ENCODE data around the gene FLT3LG. TPM values are rescaled to one million over a fixed set of nuclear protein-coding genes. Genes with fewer than 3 reads are reported as not detected.

The FLT3LG gene
- polyA plus RNA-seq, 1 experiment = 7.7 TPM

- DNase-seq (ENCODE audit: low read depth) = no peak
- Histone ChIP-seq H3K36me3 (ENCODE audit: control insufficient read depth, insufficient read depth, low read length) (no peaks in the 10 kb centered on the region), H3K27me3 (ENCODE audit: control insufficient read depth, insufficient read depth, low read length) (peaks cover 47% of the 10 kb centered on the region), H3K4me3 (ENCODE audit: low read depth, low read length) (no peak overlapping the region)
- CTCF ChIA-PET = interaction anchor here (1.1 to 2.5 kb wide), 3 partner anchors 14 to 215 kb away, joined by 4 to 12 read pairs (median 6); no protein-coding TSS in a partner anchor
- no peak for TF ChIP-seq CTCF (IDR thresholded peaks at IDR 0.05; ENCODE audit: insufficient read depth, low read depth, low read length)
- POLR2A ChIA-PET = no interaction called here
These were observed 33.4 kb upstream of the FLT3LG start for GRCh38 chr19:49440439-49441209.

GRCh38 chr19:49441210-49441959 lies 32.6 kb upstream of the FLT3LG start, which contains the start of gene SLC17A7:
Gene SLC17A7 (minus strand): TSS chr19:49441527. CDS start chr19:49441379, 148 bp downstream.
- no peaks in the 10 kb centered on the region for H3K36me3 ChIP-seq (ENCODE audit: control insufficient read depth, insufficient read depth, low read length)
- ChIA-PET POLR2A (interaction anchor here (0.6 kb wide), 1 partner anchor 189 kb away, joined by 3 read pairs; no protein-coding TSS in a partner anchor), CTCF (interaction anchor here (1.1 to 2.5 kb wide), 8 partner anchors 10 to 75 kb away, joined by 3 to 13 read pairs (median 4); partner anchors contain the start of gene PIH1D1)
- H3K4me3 ChIP-seq (ENCODE audit: low read depth, low read length) = peak within 1 kb of the TSS; percentile 72
- no peak for TF ChIP-seq CTCF (IDR thresholded peaks at IDR 0.05; ENCODE audit: insufficient read depth, low read depth, low read length)
- peaks cover 43% of the 10 kb centered on the region for H3K27me3 ChIP-seq (ENCODE audit: control insufficient read depth, insufficient read depth, low read length)
- DNase-seq (ENCODE audit: low read depth) = no peak

GRCh38 chr19:49441960-49442350 lies 32.1 kb upstream of the FLT3LG start:
- DNase-seq (ENCODE audit: low read depth) = no peak
- ChIA-PET POLR2A (no interaction called here), CTCF (interaction anchor here (1.1 to 2.3 kb wide), 9 partner anchors 10 to 216 kb away, joined by 3 to 13 read pairs (median 5); partner anchors contain the start of gene PIH1D1)
- Histone ChIP-seq H3K27me3 (ENCODE audit: control insufficient read depth, insufficient read depth, low read length) (peaks cover 41% of the 10 kb centered on the region), H3K36me3 (ENCODE audit: control insufficient read depth, insufficient read depth, low read length) (peaks cover 4% of the 10 kb centered on the region), H3K4me3 (ENCODE audit: low read depth, low read length) (no peak overlapping the region)
- no peak for TF ChIP-seq CTCF (IDR thresholded peaks at IDR 0.05; ENCODE audit: insufficient read depth, low read depth, low read length)

GRCh38 chr19:49442354-49442753 lies 31.7 kb upstream of the FLT3LG start:
- DNase-seq (ENCODE audit: low read depth) = no peak
- POLR2A ChIA-PET = interaction anchor here (0.6 kb wide), 1 partner anchor 18 kb away, joined by 4 read pairs; no protein-coding TSS in a partner anchor

More at GRCh38 chr19:49442354-49442753, 31.7 kb upstream of the FLT3LG start:
- H3K36me3 ChIP-seq (ENCODE audit: control insufficient read depth, insufficient read depth, low read length) = peaks cover 7% of the 10 kb centered on the region
- H3K27me3 ChIP-seq (ENCODE audit: control insufficient read depth, insufficient read depth, low read length) = peaks cover 38% of the 10 kb centered on the region
- TF ChIP-seq CTCF (IDR thresholded peaks at IDR 0.05; ENCODE audit: insufficient read depth, low read depth, low read length) = no peak
- H3K4me3 ChIP-seq (ENCODE audit: low read depth, low read length) = peak overlapping the region; percentile 72
- CTCF ChIA-PET = interaction anchor here (0.7 to 2.3 kb wide), 18 partner anchors 9 to 217 kb away, joined by 3 to 13 read pairs (median 4); partner anchors contain the start of genes GFY and PIH1D1
